HCT116 (cell line): Measurements from ENCODE around the gene TCP11L2.

Source experiments
- CBX3 ChIP-seq: IDR thresholded peaks from 2 replicates; pipeline ENCODE4 v1.6.1; 2012; ENCODE audit warnings: low read depth
- EZH2phosphoT487 ChIP-seq: fragments of 200-600 bp; IDR thresholded peaks from 2 replicates; pipeline ENCODE4 v1.6.1; 2018; ENCODE audit warnings: antibody characterized with exemption, borderline replicate concordance
- POLR2A ChIP-seq: IDR thresholded peaks from 2 replicates; pipeline ENCODE4 v1.7.0; 2011; ENCODE audit warnings: borderline replicate concordance; ENCODE audit not compliant: insufficient read depth, insufficient read length; ENCODE audit errors: extremely low read depth
- POLR2AphosphoS5 ChIP-seq: IDR thresholded peaks from 2 replicates; pipeline ENCODE4 v1.6.1; 2011; ENCODE audit warnings: mild to moderate bottlenecking, low read depth, low read length, moderate library complexity
- REST ChIP-seq: IDR thresholded peaks from 2 replicates; pipeline ENCODE4 v1.6.1; 2012; ENCODE audit warnings: low read depth
- SRF ChIP-seq: IDR thresholded peaks from 2 replicates; pipeline ENCODE4 v1.6.1; 2012; ENCODE audit warnings: low read depth
- ZFX ChIP-seq: fragments of 450-650 bp; IDR thresholded peaks from 2 replicates; pipeline ENCODE4 v1.6.1; 2017
- ZNF274 ChIP-seq: fragments of 200-500 bp; sonication (Bioruptor generic); IDR thresholded peaks from 2 replicates; pipeline ENCODE4 v1.6.1; 2014; ENCODE audit warnings: mild to moderate bottlenecking, low read depth, low read length, inconsistent platforms
- TF ChIP-seq, protein P1 (sequence below), 3 experiments: fragments of 200-600 bp in 1 of 3; sonication (generic) in 1 of 3; IDR thresholded peaks in 2 of 3; conservative IDR thresholded peaks in 1 of 3; 2 replicates each; pipeline ENCODE4 v1.5.1; 2012 to 2017; ENCODE audit warnings: low read depth in 2 of 3, low read length in 2 of 3, antibody characterized with exemption in 1 of 3, borderline replicate concordance in 1 of 3, control low read depth in 1 of 3, mild to moderate bottlenecking in 1 of 3, mixed read lengths in 1 of 3, mixed run types in 1 of 3, moderate library complexity in 1 of 3; ENCODE audit not compliant: insufficient read depth in 1 of 3
- TF ChIP-seq, protein P2 (sequence below): IDR thresholded peaks from 2 replicates; pipeline ENCODE4 v1.6.1; 2012
- TF ChIP-seq, protein P3 (sequence below): IDR thresholded peaks from 2 replicates; pipeline ENCODE4 v1.6.1; 2012

DNA sequence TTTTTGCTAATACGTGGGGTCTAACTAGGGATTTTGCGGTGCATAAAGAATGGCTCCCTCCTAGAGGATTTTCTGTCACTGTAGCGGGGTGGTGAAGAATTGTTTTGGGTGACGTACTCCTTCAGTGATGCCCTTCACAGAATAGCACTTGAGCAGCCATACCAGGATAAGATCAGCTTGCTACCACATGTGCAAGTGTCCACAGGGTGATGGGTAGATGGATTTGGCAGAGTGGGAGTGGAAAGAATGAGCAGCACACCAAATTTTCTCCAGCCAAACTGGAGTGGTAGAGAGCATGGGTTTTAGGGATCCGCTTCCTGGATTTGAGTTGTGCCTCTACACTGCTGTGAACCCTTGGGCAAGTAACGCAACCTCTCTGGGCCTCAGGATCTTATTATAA, 2.3 kb downstream of the TCP11L2 start:
- TF ChIP-seq, protein P1, sequence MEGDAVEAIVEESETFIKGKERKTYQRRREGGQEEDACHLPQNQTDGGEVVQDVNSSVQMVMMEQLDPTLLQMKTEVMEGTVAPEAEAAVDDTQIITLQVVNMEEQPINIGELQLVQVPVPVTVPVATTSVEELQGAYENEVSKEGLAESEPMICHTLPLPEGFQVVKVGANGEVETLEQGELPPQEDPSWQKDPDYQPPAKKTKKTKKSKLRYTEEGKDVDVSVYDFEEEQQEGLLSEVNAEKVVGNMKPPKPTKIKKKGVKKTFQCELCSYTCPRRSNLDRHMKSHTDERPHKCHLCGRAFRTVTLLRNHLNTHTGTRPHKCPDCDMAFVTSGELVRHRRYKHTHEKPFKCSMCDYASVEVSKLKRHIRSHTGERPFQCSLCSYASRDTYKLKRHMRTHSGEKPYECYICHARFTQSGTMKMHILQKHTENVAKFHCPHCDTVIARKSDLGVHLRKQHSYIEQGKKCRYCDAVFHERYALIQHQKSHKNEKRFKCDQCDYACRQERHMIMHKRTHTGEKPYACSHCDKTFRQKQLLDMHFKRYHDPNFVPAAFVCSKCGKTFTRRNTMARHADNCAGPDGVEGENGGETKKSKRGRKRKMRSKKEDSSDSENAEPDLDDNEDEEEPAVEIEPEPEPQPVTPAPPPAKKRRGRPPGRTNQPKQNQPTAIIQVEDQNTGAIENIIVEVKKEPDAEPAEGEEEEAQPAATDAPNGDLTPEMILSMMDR (IDR thresholded peaks at IDR 0.05 in 2 of 3, conservative IDR thresholded peaks at IDR 0.05 in 1 of 3; ENCODE audit: borderline replicate concordance in 1 of 3, insufficient read depth in 1 of 3, low read depth in 2 of 3, low read length in 2 of 3), result no peak
- TF ChIP-seq ZFX, result no peak
- TF ChIP-seq SRF, result no peak
- no peak for TF ChIP-seq ZNF274
- TF ChIP-seq CBX3, result no peak
- TF ChIP-seq, protein P2, sequence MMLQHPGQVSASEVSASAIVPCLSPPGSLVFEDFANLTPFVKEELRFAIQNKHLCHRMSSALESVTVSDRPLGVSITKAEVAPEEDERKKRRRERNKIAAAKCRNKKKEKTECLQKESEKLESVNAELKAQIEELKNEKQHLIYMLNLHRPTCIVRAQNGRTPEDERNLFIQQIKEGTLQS, result no peak
- no peak for TF ChIP-seq POLR2AphosphoS5
- TF ChIP-seq REST, result no peak
- TF ChIP-seq POLR2A, result no peak
- TF ChIP-seq, protein P3, sequence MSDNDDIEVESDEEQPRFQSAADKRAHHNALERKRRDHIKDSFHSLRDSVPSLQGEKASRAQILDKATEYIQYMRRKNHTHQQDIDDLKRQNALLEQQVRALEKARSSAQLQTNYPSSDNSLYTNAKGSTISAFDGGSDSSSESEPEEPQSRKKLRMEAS, result no peak
- TF ChIP-seq EZH2phosphoT487, result no peak
